BLaER1 (cell line): Measurements from ENCODE around the gene TNRC18.
A peak's percentile ranks its signal among the peaks of the same experiment; 100 is the strongest.
"Not testable (repeated sequence)": the region's sequence is repeated elsewhere in the genome, so short reads cannot be mapped to it uniquely, and the experiment has no call there.

Experiments used
- H3K27ac ChIP-seq: shearing (Covaris generic); formaldehyde crosslinking; 2 replicates; pipeline ENCODE4 v1.8.1; 2022
- H3K27me3 ChIP-seq: shearing (Covaris generic); formaldehyde crosslinking; 2 replicates; pipeline ENCODE4 v1.8.1; 2022
- H3K36me3 ChIP-seq: shearing (Covaris generic); formaldehyde crosslinking; 2 replicates; pipeline ENCODE4 v1.8.1; 2022
- H3K4me1 ChIP-seq: shearing (Covaris generic); formaldehyde crosslinking; 2 replicates; pipeline ENCODE4 v1.8.1; 2022
- H3K4me2 ChIP-seq: shearing (Covaris generic); formaldehyde crosslinking; 2 replicates; pipeline ENCODE4 v1.8.1; 2022
- H3K4me3 ChIP-seq: shearing (Covaris generic); formaldehyde crosslinking; 2 replicates; pipeline ENCODE4 v1.8.1; 2022
- H3K9ac ChIP-seq: shearing (Covaris generic); formaldehyde crosslinking; 2 replicates; pipeline ENCODE4 v1.8.1; 2022
- H3K9me3 ChIP-seq: shearing (Covaris generic); formaldehyde crosslinking; 2 replicates; pipeline ENCODE4 v1.8.1; 2022
- H4K20me1 ChIP-seq: shearing (Covaris generic); formaldehyde crosslinking; 2 replicates; pipeline ENCODE4 v1.8.1; 2022
- Cebpa-rat ChIP-seq: shearing (Covaris generic); IDR thresholded peaks from 2 replicates; pipeline ENCODE4 v1.8.1; 2022

The TNRC18 gene

DNA sequence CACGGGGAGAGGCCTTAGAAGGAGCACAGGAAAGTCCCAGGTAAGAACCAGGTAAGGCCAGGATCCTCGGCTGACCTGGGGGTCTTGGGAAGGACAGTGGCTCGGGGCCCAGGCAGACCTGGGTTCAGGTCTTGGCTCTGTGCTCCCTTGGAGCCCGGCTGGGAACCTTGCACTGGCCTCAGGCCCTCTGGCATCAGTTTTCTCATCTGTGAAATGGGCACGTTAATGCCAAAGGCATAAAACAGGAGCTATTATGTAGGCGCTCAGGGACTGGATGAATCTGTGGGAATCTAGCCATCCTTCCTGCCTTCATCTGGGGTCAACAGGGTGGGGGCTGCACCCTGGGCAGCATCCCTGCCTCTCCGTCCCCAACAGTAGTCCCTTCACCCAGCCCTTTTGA is 149.2 kb downstream of the TNRC18 start:
- Histone ChIP-seq H3K27ac (no peak overlapping the region), H3K4me2 (no peak overlapping the region), H3K9me3 (no peaks in the 10 kb centered on the region), H3K9ac (no peak overlapping the region), H3K4me1 (no peaks in the 10 kb centered on the region), H4K20me1 (no peaks in the 10 kb centered on the region), H3K27me3 (no peaks in the 10 kb centered on the region), H3K4me3 (no peak overlapping the region), H3K36me3 (no peaks in the 10 kb centered on the region)
- TF ChIP-seq Cebpa-rat, result no peak

DNA sequence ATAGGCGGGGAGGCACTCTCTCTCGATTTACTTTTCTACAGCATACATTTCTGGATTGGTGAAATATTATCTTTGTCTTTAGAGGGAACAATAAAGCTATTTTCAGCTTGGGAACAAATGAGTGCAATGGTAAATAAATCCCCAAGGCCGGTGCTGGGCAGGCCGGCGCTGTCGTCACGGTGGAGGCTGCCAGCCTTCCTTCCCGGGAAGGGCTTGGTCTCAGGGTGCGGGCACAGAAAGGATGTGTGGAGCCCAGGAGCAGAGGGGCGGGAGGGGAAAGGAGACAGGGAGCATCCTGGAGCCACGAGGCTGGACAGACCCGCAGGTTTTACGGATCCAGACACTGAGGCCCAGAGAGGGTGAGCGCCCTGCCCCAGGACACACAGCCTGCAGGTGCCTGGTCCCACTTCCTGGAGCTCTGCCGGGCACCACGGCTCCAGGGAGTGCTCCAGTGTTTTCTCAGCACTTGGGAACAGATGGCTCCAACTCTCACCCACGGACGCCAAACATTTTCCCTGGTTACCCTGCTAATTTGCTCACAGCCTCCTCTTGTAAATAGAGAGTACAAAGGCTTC is 149.7 kb downstream of the TNRC18 start:
- H4K20me1 ChIP-seq, H3K27ac ChIP-seq, H3K4me2 ChIP-seq, H3K9ac ChIP-seq, H3K4me3 ChIP-seq, H3K27me3 ChIP-seq, H3K4me1 ChIP-seq, H3K9me3 ChIP-seq, H3K36me3 ChIP-seq: not testable (repeated sequence)

DNA sequence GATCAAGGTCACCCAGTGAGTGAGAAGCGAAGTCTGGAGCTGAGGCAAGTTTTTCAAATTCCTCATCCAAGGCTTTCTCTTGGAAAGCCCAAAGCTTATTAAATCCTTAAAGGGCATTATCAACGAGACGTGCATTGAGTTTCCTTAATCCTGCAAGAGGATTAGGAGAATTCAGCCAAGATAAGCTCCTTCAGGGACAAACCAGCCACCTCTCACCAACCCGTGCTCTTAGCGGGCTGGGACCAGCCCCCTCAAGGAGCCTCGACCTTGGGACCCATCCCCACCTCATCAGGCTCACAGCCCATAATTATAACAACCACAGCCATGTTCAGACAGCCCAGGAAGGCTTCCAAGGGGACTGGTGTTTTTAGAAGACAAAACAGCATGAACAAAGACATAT is 152.8 kb downstream of the TNRC18 start:
- no peaks in the 10 kb centered on the region for H3K9me3 ChIP-seq
- H3K9ac ChIP-seq, result no peak overlapping the region
- no peak overlapping the region for H3K4me3 ChIP-seq
- peaks cover 7% of the 10 kb centered on the region; the same call in 1 of the 2 replicates for H3K4me1 ChIP-seq
- TF ChIP-seq Cebpa-rat, result no peak
- no peaks in the 10 kb centered on the region for H3K27me3 ChIP-seq
- no peak overlapping the region for H3K4me2 ChIP-seq
- H3K27ac ChIP-seq, result no peak overlapping the region
- no peaks in the 10 kb centered on the region for H4K20me1 ChIP-seq
- H3K36me3 ChIP-seq, result no peaks in the 10 kb centered on the region

DNA sequence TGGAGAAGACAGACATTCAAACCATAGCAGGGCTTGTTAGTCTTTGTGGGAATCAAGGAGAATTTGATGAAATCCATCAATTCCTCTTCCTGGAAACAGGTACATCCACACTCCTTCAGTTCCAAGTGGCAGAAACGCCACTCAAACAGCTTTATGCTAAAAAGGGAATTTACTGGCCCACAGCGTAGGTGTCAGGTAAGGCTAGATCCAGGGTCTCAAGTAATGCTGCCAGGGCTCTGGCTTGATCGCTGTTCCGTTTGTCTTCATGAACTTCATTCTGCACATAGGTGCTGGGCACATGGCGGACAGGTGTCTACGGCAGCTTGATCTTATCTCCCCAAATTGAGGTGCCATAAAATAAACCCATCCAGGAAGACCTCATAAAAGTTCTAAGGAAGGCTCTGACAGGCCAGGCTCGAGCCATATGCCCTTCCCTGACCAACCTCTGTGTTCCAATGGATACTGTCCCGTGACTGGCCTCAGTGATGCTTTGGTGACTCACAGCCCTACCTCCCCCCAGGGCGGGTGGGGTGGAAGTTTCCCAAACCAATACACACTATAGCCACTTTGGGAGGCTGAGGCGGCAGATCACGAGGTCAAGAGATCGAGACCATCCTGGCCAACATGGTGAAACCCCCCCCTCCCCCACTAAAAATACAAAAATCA is 153.5 kb downstream of the TNRC18 start:
- not testable (repeated sequence) for H3K4me3 ChIP-seq, H3K27me3 ChIP-seq, H3K27ac ChIP-seq, H3K36me3 ChIP-seq, H3K4me1 ChIP-seq, H3K4me2 ChIP-seq, H4K20me1 ChIP-seq, H3K9ac ChIP-seq, H3K9me3 ChIP-seq

DNA sequence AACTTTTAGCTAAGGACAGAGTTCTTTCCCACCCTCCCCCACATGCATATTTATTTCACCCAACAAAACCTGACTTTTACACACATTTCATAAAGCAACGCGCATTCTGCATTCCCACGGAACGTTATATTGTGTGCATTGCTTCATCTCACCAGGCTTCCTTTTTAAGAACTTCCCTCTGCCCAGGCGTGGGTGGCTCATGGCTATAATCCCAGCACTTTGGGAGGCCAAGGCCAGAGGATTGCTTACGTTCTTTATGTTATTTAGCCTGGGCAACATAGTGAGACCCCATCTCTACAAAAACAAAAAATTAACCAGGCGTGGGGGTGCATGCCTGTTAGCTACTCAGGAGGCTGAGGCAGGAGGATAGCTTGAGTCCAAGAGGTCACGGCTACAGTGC is 155.8 kb downstream of the TNRC18 start:
- H3K4me1 ChIP-seq, H3K27ac ChIP-seq, H3K4me2 ChIP-seq, H3K9ac ChIP-seq, H3K36me3 ChIP-seq, H3K9me3 ChIP-seq, H4K20me1 ChIP-seq, H3K27me3 ChIP-seq, H3K4me3 ChIP-seq: not testable (repeated sequence)

DNA sequence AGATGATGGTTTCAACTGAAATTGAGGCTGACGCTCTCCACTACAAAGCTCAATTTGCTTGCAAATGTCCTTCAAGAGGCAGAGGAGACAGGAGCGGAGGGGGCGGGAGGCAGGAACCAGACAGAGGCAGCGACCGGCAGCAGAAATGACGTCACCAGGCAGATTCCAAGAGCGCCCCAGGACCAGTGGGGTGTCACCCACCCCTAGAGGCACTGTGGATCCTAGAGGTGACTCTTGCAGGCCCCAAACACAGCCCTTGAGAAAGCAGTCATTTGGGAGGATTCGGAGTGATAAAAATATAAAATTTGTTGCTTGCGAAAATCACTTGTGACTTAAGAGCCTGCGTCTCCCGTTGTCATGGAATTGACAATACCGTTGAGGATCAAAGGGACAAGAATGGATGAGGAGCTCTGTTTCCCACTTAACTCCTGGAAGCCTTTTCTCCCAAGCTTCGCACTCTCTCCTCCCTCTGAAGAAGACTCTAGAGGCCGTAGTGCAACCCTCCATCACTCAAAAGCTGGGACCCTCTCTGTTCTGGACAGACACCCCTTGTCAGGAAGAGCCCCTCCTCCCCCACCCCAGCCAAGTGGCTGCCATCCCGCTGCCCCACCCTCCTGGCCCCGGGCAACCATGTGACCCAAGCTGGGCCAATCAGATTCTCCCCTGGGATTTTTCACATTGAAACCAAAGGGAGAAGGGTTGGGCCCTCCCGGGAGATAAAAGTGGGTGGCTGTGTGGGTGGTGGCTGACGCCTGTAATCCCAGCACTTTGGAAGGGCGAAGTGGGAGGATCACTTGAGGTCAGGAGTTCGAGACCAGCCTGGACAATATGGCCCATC is 157.2 kb downstream of the TNRC18 start:
- Histone ChIP-seq H4K20me1 (no peaks in the 10 kb centered on the region), H3K9me3 (no peaks in the 10 kb centered on the region), H3K4me2 (peak overlapping the region; percentile 17; the same call in 1 of the 2 replicates), H3K27me3 (no peaks in the 10 kb centered on the region), H3K4me3 (no peak overlapping the region), H3K36me3 (no peaks in the 10 kb centered on the region), H3K4me1 (peaks cover 11% of the 10 kb centered on the region), H3K9ac (no peak overlapping the region), H3K27ac (no peak overlapping the region)
- TF ChIP-seq Cebpa-rat, result no peak

DNA sequence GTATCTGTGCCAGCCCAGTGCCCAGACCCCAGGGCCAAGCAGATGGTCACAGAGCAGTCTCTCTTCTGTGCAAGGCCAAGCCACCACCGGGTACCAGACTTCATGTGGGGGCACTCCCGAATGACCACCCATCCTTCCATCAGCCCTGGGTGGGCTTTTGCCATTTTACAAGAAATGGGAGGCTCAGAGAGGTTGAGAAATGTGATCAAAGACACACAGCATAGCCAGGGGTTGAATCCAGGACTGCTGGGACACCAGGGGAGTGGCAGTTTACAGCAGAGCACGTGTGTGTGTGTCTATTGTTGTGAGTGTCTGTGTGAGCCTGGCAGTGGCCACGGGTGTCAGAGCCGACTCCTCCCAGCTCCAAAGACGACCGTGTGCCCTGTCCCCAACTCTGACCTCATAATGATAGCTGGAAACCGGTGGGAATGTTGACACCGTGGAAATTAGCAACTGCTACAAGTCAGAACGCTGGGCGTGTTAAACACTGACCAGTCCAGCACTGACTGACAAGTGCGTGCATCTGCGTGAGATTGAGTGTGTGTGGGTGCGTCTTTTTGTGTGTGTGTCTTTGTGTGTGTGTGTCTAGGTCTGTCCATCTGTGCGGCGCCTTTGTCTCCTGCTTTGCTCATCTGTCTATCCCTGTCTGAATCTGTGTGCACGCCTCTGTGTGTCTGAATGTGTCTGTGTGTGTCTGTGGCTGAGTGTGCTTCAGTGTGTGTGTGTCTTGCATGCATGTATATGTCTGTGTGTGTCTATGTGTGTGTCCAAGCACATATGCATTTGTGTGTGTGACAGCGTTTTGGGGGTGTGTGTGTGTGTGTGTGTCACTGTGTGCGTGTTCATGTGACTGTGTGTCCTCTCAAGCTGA is 158.1 kb downstream of the TNRC18 start:
- Histone ChIP-seq H3K4me1 (peaks cover 14% of the 10 kb centered on the region), H3K9me3 (no peaks in the 10 kb centered on the region), H3K27me3 (no peaks in the 10 kb centered on the region), H4K20me1 (no peaks in the 10 kb centered on the region), H3K9ac (no peak overlapping the region), H3K36me3 (no peaks in the 10 kb centered on the region), H3K27ac (no peak overlapping the region), H3K4me2 (no peak overlapping the region), H3K4me3 (no peak overlapping the region)
- TF ChIP-seq Cebpa-rat, result no peak

DNA sequence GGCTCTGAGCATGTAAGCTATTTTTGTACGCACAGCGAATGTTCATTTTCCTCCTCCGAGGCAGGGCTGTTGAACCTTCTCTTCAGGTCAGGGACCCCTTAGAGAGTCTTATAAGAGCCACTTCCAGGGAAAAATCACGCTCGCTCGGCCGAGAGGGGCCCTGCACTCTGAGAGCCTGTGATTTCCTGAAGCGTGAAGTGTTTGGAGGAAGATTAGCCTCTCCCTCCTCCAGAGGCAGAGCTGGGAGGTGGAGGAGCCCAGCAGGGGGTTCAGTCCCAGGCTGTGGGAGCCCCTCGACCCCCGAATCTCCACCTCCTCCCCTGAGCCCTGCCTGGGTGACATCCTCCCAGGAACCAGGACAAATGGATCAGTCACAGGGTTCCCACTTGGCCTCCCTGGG is 160.6 kb downstream of the TNRC18 start:
- H3K27ac ChIP-seq, H3K9ac ChIP-seq, H3K4me3 ChIP-seq, H3K9me3 ChIP-seq, H3K36me3 ChIP-seq, H3K4me2 ChIP-seq, H3K27me3 ChIP-seq, H4K20me1 ChIP-seq: not testable (repeated sequence)
- H3K4me1 ChIP-seq, result peaks cover 18% of the 10 kb centered on the region

DNA sequence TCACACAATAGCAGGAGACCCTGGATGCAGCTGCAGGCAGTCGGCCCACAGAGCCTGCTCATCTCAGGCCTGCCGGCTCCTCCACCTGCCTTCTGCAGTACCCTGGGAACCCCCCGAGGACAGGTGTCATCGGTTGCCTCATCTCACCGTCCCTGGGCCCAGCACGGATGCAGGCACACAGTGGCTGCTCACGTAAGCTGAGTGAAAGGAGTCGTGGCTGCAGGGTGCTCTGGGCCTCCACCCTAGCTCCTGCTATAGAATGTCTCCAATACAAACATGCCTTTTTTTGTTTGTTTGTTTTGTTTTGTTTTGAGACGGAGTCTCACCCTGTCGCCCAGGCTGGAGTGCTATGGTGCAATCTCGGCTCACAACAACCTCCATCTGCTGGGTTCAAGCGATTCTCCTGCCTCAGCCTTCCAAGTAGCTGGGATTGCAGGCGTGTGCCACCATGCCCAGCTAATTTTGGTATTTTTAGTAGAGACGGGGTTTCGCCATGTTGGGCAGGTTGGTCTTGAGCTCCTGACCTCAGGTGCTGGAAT is 163.0 kb downstream of the TNRC18 start:
- not testable (repeated sequence) for H3K27me3 ChIP-seq, H3K27ac ChIP-seq, H4K20me1 ChIP-seq, H3K4me2 ChIP-seq, H3K9me3 ChIP-seq, H3K4me3 ChIP-seq, H3K9ac ChIP-seq, H3K36me3 ChIP-seq
- H3K4me1 ChIP-seq, result peaks cover 12% of the 10 kb centered on the region
